HG03565 (cell line): Measurements from ENCODE around the gene MTFMT.
"Not testable (repeated sequence)": the region's sequence is repeated elsewhere in the genome, so short reads cannot be mapped to it uniquely, and the experiment has no call there.

Experiments used
- ATAC-seq: cut with Tn5 transposase; IDR thresholded peaks from one replicate; pipeline ENCODE4 v1.9.1; 2021; ENCODE audit warnings: mild to moderate bottlenecking, moderate library complexity; ENCODE audit not compliant: unreplicated experiment

Gene MTFMT

GRCh38 chr15:65040461-65040860, 11.0 kb upstream of the MTFMT start:
- no peak for ATAC-seq

GRCh38 chr15:65038836-65039235, 9.4 kb upstream of the MTFMT start:
- no peak for ATAC-seq

- ATAC-seq, result no peak
Observed at GRCh38 chr15:65038428-65038827, 9.0 kb upstream of the MTFMT start.

- ATAC-seq, result no peak
Observed at GRCh38 chr15:65037309-65037708, 7.9 kb upstream of the MTFMT start.

GRCh38 chr15:65034719-65035118, 5.3 kb upstream of the MTFMT start:
- no peak for ATAC-seq

GRCh38 chr15:65033659-65034269, 4.3 kb upstream of the MTFMT start:
- no peak for ATAC-seq

- no peak for ATAC-seq
Observed at GRCh38 chr15:65032801-65033537, 3.5 kb upstream of the MTFMT start.

GRCh38 chr15:65029736-65030208, 333 bp upstream of the MTFMT start:
- ATAC-seq, result no peak

- ATAC-seq, result no peak
Observed at GRCh38 chr15:65028338-65028737, 1.1 kb downstream of the MTFMT start.

- ATAC-seq, result no peak
Observed at GRCh38 chr15:65027593-65027992, 1.8 kb downstream of the MTFMT start.

GRCh38 chr15:65026756-65027155, 2.7 kb downstream of the MTFMT start:
- no peak for ATAC-seq

GRCh38 chr15:65021488-65021887, 8.0 kb downstream of the MTFMT start:
- ATAC-seq, result no peak

GRCh38 chr15:65020419-65020818, 9.0 kb downstream of the MTFMT start:
- ATAC-seq, result no peak

- not testable (repeated sequence) for ATAC-seq
Observed at GRCh38 chr15:65011198-65011597, 18.2 kb downstream of the MTFMT start.

- no peak for ATAC-seq
Observed at GRCh38 chr15:65008983-65009382, 20.5 kb downstream of the MTFMT start.

- ATAC-seq, result no peak
Observed at GRCh38 chr15:65006876-65007275, 22.6 kb downstream of the MTFMT start.

GRCh38 chr15:65004993-65005392, 24.4 kb downstream of the MTFMT start:
- ATAC-seq, result no peak

GRCh38 chr15:64997745-64998375, 31.6 kb downstream of the MTFMT start:
- no peak for ATAC-seq

GRCh38 chr15:64997066-64997465, 32.4 kb downstream of the MTFMT start:
- ATAC-seq, result no peak

GRCh38 chr15:64993290-64993689, 36.1 kb downstream of the MTFMT start:
- no peak for ATAC-seq

GRCh38 chr15:64991536-64992135, 37.8 kb downstream of the MTFMT start:
- ATAC-seq, result no peak

GRCh38 chr15:64990168-64990470, 39.3 kb downstream of the MTFMT start:
- ATAC-seq, result no peak
